ENCODE measurements around the gene SMARCC1. TPM values are rescaled to one million over a fixed set of nuclear protein-coding genes. Genes with fewer than 3 reads are reported as not detected.

The SMARCC1 gene
- total RNA-seq, 6 donors from 2014 or later, result 33.1 to 58.2 (median 49.4) TPM

- DNase-seq, result no peak
- no peaks in the 10 kb centered on the region for H3K27me3 ChIP-seq
- ATAC-seq (ENCODE audit: low FRiP score in 2 of 2), result no peak
- no peak for TF ChIP-seq CTCF (IDR thresholded peaks at IDR 0.05)
- no peak for TF ChIP-seq EP300 (IDR thresholded peaks at IDR 0.05)
- TF ChIP-seq POLR2A (IDR thresholded peaks at IDR 0.05), result no peak
- no peak for TF ChIP-seq POLR2AphosphoS5 (IDR thresholded peaks at IDR 0.05)
- H3K9me3 ChIP-seq, result no peaks in the 10 kb centered on the region
- peak overlapping the region in 1 of 4 donors; percentile 59 for H3K27ac ChIP-seq
- no peak overlapping the region for H3K4me3 ChIP-seq
- H3K4me1 ChIP-seq, result peaks cover 0 to 11% (median 2%) of the 10 kb centered on the region in 4 donors
- 74 to 81% methylated on average over 6 of the region's 6 CpGs for WGBS, 2 donors
- H3K36me3 ChIP-seq, result peaks cover 8 to 79% (median 16%) of the 10 kb centered on the region in 4 donors
These were observed 146.7 kb downstream of the SMARCC1 start for GRCh38 chr3:47634996-47635395.

- H3K4me1 ChIP-seq, result no peaks in the 10 kb centered on the region
- DNase-seq (no peak), ATAC-seq (ENCODE audit: low FRiP score in 2 of 2) (no peak)
- no peak for TF ChIP-seq POLR2AphosphoS5 (IDR thresholded peaks at IDR 0.05)
- TF ChIP-seq CTCF (IDR thresholded peaks at IDR 0.05), result no peak
- no peak for TF ChIP-seq POLR2A (IDR thresholded peaks at IDR 0.05)
- no peak for TF ChIP-seq EP300 (IDR thresholded peaks at IDR 0.05)
- H3K4me3 ChIP-seq, result no peak overlapping the region
- H3K36me3 ChIP-seq, result peaks cover 4 to 78% (median 7%) of the 10 kb centered on the region in 4 donors
- 81 to 100% methylated on average over 1 of the region's 1 CpG for WGBS, 2 donors
- no peak overlapping the region for H3K27ac ChIP-seq
- H3K9me3 ChIP-seq, result no peaks in the 10 kb centered on the region
- H3K27me3 ChIP-seq, result no peaks in the 10 kb centered on the region
These were observed 150.9 kb downstream of the SMARCC1 start for GRCh38 chr3:47630810-47631209.

GRCh38 chr3:47629770-47630169 is 151.9 kb downstream of the SMARCC1 start:
- H3K9me3 ChIP-seq, result no peaks in the 10 kb centered on the region
- H3K27me3 ChIP-seq, result no peaks in the 10 kb centered on the region
- no peak for TF ChIP-seq CTCF (IDR thresholded peaks at IDR 0.05)
- no peak for TF ChIP-seq POLR2AphosphoS5 (IDR thresholded peaks at IDR 0.05)
- TF ChIP-seq POLR2A (IDR thresholded peaks at IDR 0.05), result no peak
- no peak for TF ChIP-seq EP300 (IDR thresholded peaks at IDR 0.05)
- WGBS, 2 donors, result 82 to 94% methylated on average over 6 of the region's 6 CpGs
- no peak overlapping the region for H3K4me3 ChIP-seq
- H3K27ac ChIP-seq, result no peak overlapping the region
- ATAC-seq (ENCODE audit: low FRiP score in 2 of 2) (no peak), DNase-seq (no peak)
- H3K4me1 ChIP-seq, result no peaks in the 10 kb centered on the region
- H3K36me3 ChIP-seq, result peaks cover 4 to 74% (median 7%) of the 10 kb centered on the region in 4 donors

- DNase-seq, result peak in 1 of 2 donors; percentile 27
- Histone ChIP-seq H3K9me3 (no peaks in the 10 kb centered on the region), H3K36me3 (peaks cover 4 to 68% (median 7%) of the 10 kb centered on the region in 4 donors), H3K27ac (no peak overlapping the region), H3K27me3 (no peaks in the 10 kb centered on the region), H3K4me3 (no peak overlapping the region), H3K4me1 (no peaks in the 10 kb centered on the region)
- WGBS, 2 donors, result 73 to 79% methylated on average over 6 of the region's 6 CpGs
- TF ChIP-seq POLR2A (IDR thresholded peaks at IDR 0.05) (no peak), POLR2AphosphoS5 (IDR thresholded peaks at IDR 0.05) (no peak), EP300 (IDR thresholded peaks at IDR 0.05) (peak in 1 of 4 donors; percentile 53), CTCF (IDR thresholded peaks at IDR 0.05) (no peak)
- no peak for ATAC-seq (ENCODE audit: low FRiP score in 2 of 2)
These were observed 153.3 kb downstream of the SMARCC1 start for GRCh38 chr3:47628426-47628825.

Data from upper lobe of left lung (tissue), 6 donors.